AG10803 (cell line): ENCODE data around the gene BMPR1B.

Experiments used
- DNase-seq: peaks from one replicate; pipeline ENCODE4 v3.0.0; 2010; ENCODE audit warnings: low read depth
- H3K4me3 ChIP-seq: 2 replicates; pipeline ENCODE4 v1.5.1; 2011; ENCODE audit warnings: mild to moderate bottlenecking, low read length, control low read depth
- CTCF ChIP-seq: conservative IDR thresholded peaks from 2 replicates; pipeline ENCODE4 v1.5.1; 2011; ENCODE audit warnings: mild to moderate bottlenecking, low read length, control low read depth, inconsistent platforms

Gene BMPR1B

DNA sequence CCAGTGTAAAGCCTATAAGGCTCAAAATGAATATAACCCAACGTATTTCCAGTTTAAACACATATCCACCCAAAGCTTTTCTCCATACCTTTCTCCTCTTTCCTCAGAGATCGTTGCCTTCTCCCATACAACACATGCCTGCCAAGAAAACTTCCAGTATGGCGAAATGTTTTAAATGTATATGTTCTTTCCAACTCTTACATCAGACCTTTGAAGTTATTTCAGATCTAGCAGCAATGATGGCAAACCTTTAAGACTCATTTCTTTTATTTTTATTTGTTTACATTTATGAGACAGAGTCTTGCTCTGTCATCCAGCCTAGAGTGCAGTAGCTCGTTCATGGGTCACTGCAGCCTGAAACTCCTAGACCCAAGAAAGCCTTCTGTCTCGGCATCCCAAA lies 265.4 kb downstream of the BMPR1B start:
- no peak for TF ChIP-seq CTCF
- DNase-seq: no peak
- no peak overlapping the region for H3K4me3 ChIP-seq

DNA sequence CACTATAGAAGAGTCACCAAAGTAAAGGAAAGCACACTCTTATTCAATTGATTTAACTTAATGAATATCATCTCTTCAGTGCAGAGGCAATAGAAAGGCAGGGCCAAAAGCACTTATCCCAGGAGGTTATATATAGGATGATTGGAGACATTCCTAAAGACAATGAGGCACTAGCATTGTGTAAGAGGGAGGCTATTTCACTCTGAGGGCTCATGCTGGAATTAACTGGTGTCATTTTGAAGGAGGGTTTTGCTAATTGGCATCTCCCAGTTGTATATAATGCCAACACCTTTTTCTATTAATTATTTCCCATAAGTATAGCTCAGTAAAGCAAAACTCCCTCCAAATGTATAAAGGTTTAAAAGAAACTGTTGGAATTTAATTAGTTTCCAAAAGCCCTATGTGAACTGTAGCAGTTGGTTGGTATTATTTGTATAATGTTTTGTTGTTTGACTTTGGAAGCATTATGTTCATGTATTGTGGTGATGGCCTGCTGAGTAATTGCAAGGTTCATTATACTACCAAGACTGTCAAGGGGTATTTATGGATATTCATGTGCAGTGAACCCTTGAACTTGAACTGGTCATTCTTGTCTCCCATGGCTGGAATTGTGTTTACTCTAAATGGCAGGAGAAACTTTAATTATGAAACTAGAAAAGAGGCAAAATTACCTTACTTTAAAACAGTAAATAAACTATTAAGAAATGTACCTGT lies 270.3 kb downstream of the BMPR1B start:
- no peak overlapping the region for H3K4me3 ChIP-seq
- DNase-seq: no peak
- no peak for TF ChIP-seq CTCF

- TF ChIP-seq CTCF: no peak
- H3K4me3 ChIP-seq: no peak overlapping the region
- DNase-seq: no peak
Measured at GRCh38 chr4:95038791-95039190, 281.0 kb downstream of the BMPR1B start.

- DNase-seq: no peak
- H3K4me3 ChIP-seq: no peak overlapping the region
- TF ChIP-seq CTCF: no peak
Measured at GRCh38 chr4:95044324-95044837, 286.6 kb downstream of the BMPR1B start.

- no peak for DNase-seq
- TF ChIP-seq CTCF: no peak
- no peak overlapping the region for H3K4me3 ChIP-seq
Measured at GRCh38 chr4:95045429-95045828, 287.7 kb downstream of the BMPR1B start.

DNA sequence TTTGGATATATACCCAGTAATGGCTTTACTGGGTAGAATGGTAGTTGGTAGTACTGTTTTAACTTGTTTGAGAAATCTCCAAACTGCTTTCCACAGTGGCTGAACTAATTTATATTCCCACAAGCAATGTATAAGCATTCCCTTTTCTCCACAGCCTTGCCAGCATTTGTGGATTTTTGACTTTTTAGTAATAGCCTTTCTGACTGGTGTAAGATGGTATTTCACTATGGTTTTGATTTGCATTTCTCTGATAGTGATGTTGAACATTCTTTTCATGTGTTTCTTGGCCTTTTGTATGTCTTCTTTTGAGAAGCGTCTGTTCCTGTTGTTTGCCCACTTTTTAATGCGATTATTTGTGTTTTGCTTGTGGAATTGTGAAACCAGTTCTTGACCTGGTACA lies 290.5 kb downstream of the BMPR1B start:
- no peak for TF ChIP-seq CTCF
- H3K4me3 ChIP-seq: no peak overlapping the region
- DNase-seq: peak; percentile 21

GRCh38 chr4:95049551-95050233 lies 291.9 kb downstream of the BMPR1B start:
- peak; percentile 26 for DNase-seq
- TF ChIP-seq CTCF: no peak
- H3K4me3 ChIP-seq: no peak overlapping the region
